Measurements from ENCODE around the gene RAB11FIP3. TPM values are rescaled to one million over a fixed set of nuclear protein-coding genes. Genes with fewer than 3 reads are reported as not detected.

Gene RAB11FIP3
- total and polyA plus RNA-seq, 2 of the 13 experiments (the other 11 are each of a cell fraction or from before 2014, with no cell fraction given) = 34.3 to 57.6 TPM

- TF ChIP-seq ZFP36L2 (CRISPR knock-in tag; IDR thresholded peaks at IDR 0.05) (peak; percentile 41; the same call in 1 of the 2 replicates), ZNF749 (CRISPR knock-in tag; IDR thresholded peaks at IDR 0.05; ENCODE audit: borderline replicate concordance) (peak; percentile 87; the same call in 1 of the 2 replicates), NCOA1 (CRISPR knock-in tag; IDR thresholded peaks at IDR 0.05) (no peak), ZNF354B (CRISPR knock-in tag; IDR thresholded peaks at IDR 0.05) (no peak), MYNN (CRISPR knock-in tag; IDR thresholded peaks at IDR 0.05; ENCODE audit: low read depth) (0 out of 2 replicates have a peak, but pooled peaks have one; percentile 30), PHB2 (IDR thresholded peaks at IDR 0.05; ENCODE audit: partially characterized antibody) (no peak), MYC (CRISPR knock-in tag; IDR thresholded peaks at IDR 0.05; ENCODE audit: borderline replicate concordance) (peak; percentile 89), CREB3 (CRISPR knock-in tag; IDR thresholded peaks at IDR 0.05) (no peak), NFKBIZ (CRISPR knock-in tag; IDR thresholded peaks at IDR 0.05) (peak; percentile 82), TBX3 (IDR thresholded peaks at IDR 0.05; ENCODE audit: borderline replicate concordance) (peak; percentile 51; the same call in 1 of the 2 replicates), NR2F6 (IDR thresholded peaks at IDR 0.05) (peak; percentile 76), NR2F6 (CRISPR knock-in tag; IDR thresholded peaks at IDR 0.05) (peak; percentile 95), TMF1 (CRISPR knock-in tag; IDR thresholded peaks at IDR 0.05; ENCODE audit: low read depth) (peak; percentile 50; the same call in 1 of the 2 replicates), ZNF775 (CRISPR knock-in tag; IDR thresholded peaks at IDR 0.05; ENCODE audit: borderline replicate concordance) (no peak), ZNF230 (CRISPR knock-in tag; IDR thresholded peaks at IDR 0.05) (no peak), DDIT3 (CRISPR knock-in tag; IDR thresholded peaks at IDR 0.05) (no peak), ZNF253 (CRISPR knock-in tag; IDR thresholded peaks at IDR 0.05; ENCODE audit: borderline replicate concordance) (no peak), ZNF704 (CRISPR knock-in tag; IDR thresholded peaks at IDR 0.05; ENCODE audit: borderline replicate concordance) (no peak), ZNF746 (CRISPR knock-in tag; IDR thresholded peaks at IDR 0.05) (peak; percentile 66; the same call in 1 of the 2 replicates), RBM39 (IDR thresholded peaks at IDR 0.05; ENCODE audit: low read depth, low read length, poor library complexity, severe bottlenecking) (peak; percentile 30), DZIP1 (CRISPR knock-in tag; IDR thresholded peaks at IDR 0.05) (peak; percentile 91), SMAD3 (CRISPR knock-in tag; IDR thresholded peaks at IDR 0.05) (peak; percentile 79), ZNF879 (CRISPR knock-in tag; IDR thresholded peaks at IDR 0.05) (no peak), ZNF496 (CRISPR knock-in tag; IDR thresholded peaks at IDR 0.05; ENCODE audit: insufficient replicate concordance) (no peak), ADNP (CRISPR knock-in tag; IDR thresholded peaks at IDR 0.05) (peak; percentile 40; the same call in 1 of the 2 replicates)
Measured at GRCh38 chr16:508884-509736, 83.7 kb downstream of the RAB11FIP3 start (continued).
